Cardiac muscle cell (in vitro differentiated cells and primary cell): ENCODE measurements around the gene ESD. TPM values are rescaled to one million over a fixed set of nuclear protein-coding genes. Genes with fewer than 3 reads are reported as not detected.
"Not testable (repeated sequence)": the region's sequence is repeated elsewhere in the genome, so short reads cannot be mapped to it uniquely, and the experiment has no call there.

Experiments
- DNase-seq, 2 donors: peaks; one replicate each; pipeline versions ENCODE4 v3.0.0 to v3.0.0-alpha.2; 2010 to 2017; ENCODE audit warnings: low read depth in 1 of 2, low spot score in 1 of 2
- H3K27ac ChIP-seq: fragments of 200-600 bp; sonication (generic); 2 replicates; pipeline ENCODE4 v1.5.1; 2016
- H3K27me3 ChIP-seq: fragments of 200-600 bp; sonication (generic); 2 replicates; pipeline ENCODE4 v1.6.0; 2016; ENCODE audit warnings: control low read depth
- H3K36me3 ChIP-seq: fragments of 200-600 bp; sonication (generic); 2 replicates; pipeline ENCODE4 v1.5.1; 2016; ENCODE audit warnings: control low read depth
- H3K4me1 ChIP-seq: fragments of 200-600 bp; sonication (generic); 2 replicates; pipeline ENCODE4 v1.8.1; 2017; ENCODE audit warnings: low read depth, mild to moderate bottlenecking, mixed run types
- H3K4me3 ChIP-seq: fragments of 200-600 bp; sonication (generic); 2 replicates; pipeline ENCODE4 v1.5.1; 2016; ENCODE audit warnings: mild to moderate bottlenecking
- H3K9me3 ChIP-seq: fragments of 200-600 bp; sonication (generic); 2 replicates; pipeline ENCODE4 v1.5.1; 2017; ENCODE audit warnings: low read depth, mild to moderate bottlenecking, control low read depth
- CTCF ChIP-seq: IDR thresholded peaks from 2 replicates; pipeline ENCODE4 v1.5.1; 2012; ENCODE audit warnings: low read depth, mild to moderate bottlenecking, low read length
- polyA plus RNA-seq: library from polyadenylated mRNA; unstranded; fragments of >200 nt; fragmentation: Nextera tagmentation; extraction: Ambion mirVana; gene quantifications from 2 replicates; pipeline ENCODE4 v1.2.1, GENCODE V29; 2016
- total RNA-seq: library from RNA; depleted of rRNA; stranded (reverse); fragments of >200 nt; gene quantifications from 2 replicates; pipeline ENCODE4 v1.2.3, GENCODE V29; 2016

ESD gene
- total and polyA plus RNA-seq, 2 experiments from 2014 or later = 83.2 to 167 TPM

- no peak for TF ChIP-seq CTCF
- no peak for DNase-seq
- Histone ChIP-seq H3K27me3 (no peaks in the 10 kb centered on the region), H3K36me3 (peaks cover 36% of the 10 kb centered on the region), H3K4me3 (no peak overlapping the region), H3K9me3 (no peaks in the 10 kb centered on the region), H3K4me1 (peaks cover 23% of the 10 kb centered on the region), H3K27ac (peak overlapping the region; percentile 57)
Observed at GRCh38 chr13:46775385-46776107, 21.4 kb downstream of the ESD start.

DNA sequence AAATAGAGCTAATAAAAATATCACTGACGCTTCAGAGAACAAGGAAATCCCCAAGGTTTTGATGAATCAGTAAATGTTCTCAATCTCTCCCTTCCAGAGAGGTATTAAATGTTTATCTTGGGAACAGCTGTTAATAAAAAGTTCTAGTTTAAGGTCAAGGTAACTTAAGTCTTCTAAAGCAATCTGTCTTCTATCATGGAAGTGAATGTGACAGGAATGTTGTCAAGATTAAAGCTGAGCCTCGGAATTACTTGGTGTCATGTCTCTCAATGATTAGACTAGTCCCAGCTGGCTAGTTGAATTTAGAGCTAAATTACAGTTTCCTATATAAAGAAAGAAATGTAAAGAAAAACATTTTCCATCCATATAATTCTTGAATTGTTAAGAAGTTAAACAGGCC lies 23.4 kb downstream of the ESD start:
- Histone ChIP-seq H3K4me1 (peaks cover 23% of the 10 kb centered on the region), H3K27ac (peak overlapping the region; percentile 57), H3K9me3 (no peaks in the 10 kb centered on the region), H3K36me3 (peaks cover 21% of the 10 kb centered on the region), H3K27me3 (no peaks in the 10 kb centered on the region), H3K4me3 (no peak overlapping the region)
- DNase-seq = no peak
- no peak for TF ChIP-seq CTCF

DNA sequence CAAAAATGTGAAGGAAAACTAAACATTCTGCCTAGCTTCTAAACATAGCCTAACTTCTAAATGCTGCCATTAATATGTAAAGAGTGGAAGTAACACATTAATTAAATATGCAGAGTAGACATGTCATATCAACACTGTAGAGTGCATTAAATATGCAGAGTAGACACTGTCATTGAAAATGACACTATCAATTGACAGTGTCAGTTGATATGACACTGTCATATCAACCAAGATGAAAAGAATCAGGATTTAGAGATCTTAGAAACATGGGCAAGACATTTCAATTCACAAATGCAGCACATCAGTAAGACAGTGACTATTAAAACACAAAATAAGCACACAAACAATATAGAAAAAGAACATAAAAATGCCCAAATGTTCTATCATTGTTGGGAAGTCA lies 25.3 kb downstream of the ESD start:
- Histone ChIP-seq H3K27ac (no peak overlapping the region), H3K27me3 (no peaks in the 10 kb centered on the region), H3K4me3 (no peak overlapping the region), H3K9me3 (no peaks in the 10 kb centered on the region), H3K4me1 (peaks cover 23% of the 10 kb centered on the region), H3K36me3 (peaks cover 11% of the 10 kb centered on the region)
- no peak for TF ChIP-seq CTCF
- DNase-seq = no peak

GRCh38 chr13:46769925-46770324 lies 27.0 kb downstream of the ESD start:
- H3K27me3 ChIP-seq, H3K4me3 ChIP-seq, H3K9me3 ChIP-seq, H3K27ac ChIP-seq, H3K36me3 ChIP-seq, DNase-seq: not testable (repeated sequence)
- H3K4me1 ChIP-seq = peaks cover 13% of the 10 kb centered on the region

GRCh38 chr13:46761866-46762265 lies 35.1 kb downstream of the ESD start:
- Histone ChIP-seq H3K4me1 (no peaks in the 10 kb centered on the region), H3K4me3 (no peak overlapping the region), H3K27ac (no peak overlapping the region), H3K27me3 (no peaks in the 10 kb centered on the region), H3K36me3 (no peaks in the 10 kb centered on the region), H3K9me3 (no peaks in the 10 kb centered on the region)
- no peak for DNase-seq
- TF ChIP-seq CTCF = no peak

- no peak for TF ChIP-seq CTCF
- no peak for DNase-seq
Observed at GRCh38 chr13:46761174-46761573, 35.8 kb downstream of the ESD start.

More at GRCh38 chr13:46761174-46761573, 35.8 kb downstream of the ESD start:
- Histone ChIP-seq H3K27ac (no peak overlapping the region), H3K9me3 (no peaks in the 10 kb centered on the region), H3K4me3 (no peak overlapping the region), H3K36me3 (no peaks in the 10 kb centered on the region), H3K4me1 (no peaks in the 10 kb centered on the region), H3K27me3 (no peaks in the 10 kb centered on the region)
